Keratinocyte (primary cell): ENCODE results near the gene IFT74. TPM values are rescaled to one million over a fixed set of nuclear protein-coding genes. Genes with fewer than 3 reads are reported as not detected.

Experiments used
- DNase-seq: peaks from one replicate; pipeline ENCODE4 v3.0.0-alpha.2; 2011; ENCODE audit warnings: low read depth, missing footprints, low spot score
- FAIRE-seq: peaks from 2 replicates; lab custom pipeline; 2011; peaks lifted over from hg19 to GRCh38; lab: Jason Lieb, UNC
- H2AFZ ChIP-seq: 2 replicates; pipeline ENCODE4 v1.6.0; 2012; ENCODE audit warnings: low read length, control low read depth, inconsistent platforms; ENCODE audit not compliant: control insufficient read depth
- H3K27ac ChIP-seq: 2 replicates; pipeline ENCODE4 v1.5.1; 2011; ENCODE audit warnings: low read length; ENCODE audit not compliant: control insufficient read depth, insufficient read depth
- H3K27me3 ChIP-seq: 3 replicates; pipeline ENCODE4 v1.6.0; 2011; ENCODE audit warnings: low read length; ENCODE audit not compliant: control insufficient read depth, insufficient read depth; ENCODE audit errors: extremely low read depth
- H3K36me3 ChIP-seq, 2 experiments: 2 replicates in 1 of 2; 3 replicates in 1 of 2; pipeline ENCODE4 v1.5.1; 2011; ENCODE audit warnings: low read length in 2 of 2, mild to moderate bottlenecking in 1 of 2; ENCODE audit not compliant: control insufficient read depth in 2 of 2, insufficient read depth in 2 of 2; ENCODE audit errors: extremely low read depth in 1 of 2
- H3K4me1 ChIP-seq: 3 replicates; pipeline ENCODE4 v1.5.1; 2011; ENCODE audit warnings: low read length; ENCODE audit not compliant: control insufficient read depth, insufficient read depth; ENCODE audit errors: extremely low read depth
- H3K4me2 ChIP-seq: 3 replicates; pipeline ENCODE4 v1.6.0; 2011; ENCODE audit warnings: low read depth, low read length; ENCODE audit not compliant: control insufficient read depth, insufficient read depth; ENCODE audit errors: extremely low read depth
- H3K4me3 ChIP-seq, 3 experiments: fragments of 200-600 bp in 1 of 3; sonication (generic) in 1 of 3; 2 replicates in 2 of 3; 3 replicates in 1 of 3; pipeline ENCODE4 v1.5.1; 2011 to 2016; ENCODE audit warnings: low read length in 3 of 3, mild to moderate bottlenecking in 3 of 3, control low read depth in 2 of 3, inconsistent platforms in 1 of 3, low read depth in 1 of 3, mixed read lengths in 1 of 3, mixed run types in 1 of 3, moderate library complexity in 1 of 3; ENCODE audit not compliant: control insufficient read depth in 2 of 3, insufficient read depth in 2 of 3; ENCODE audit errors: extremely low read depth in 1 of 3
- H3K79me2 ChIP-seq: 2 replicates; pipeline ENCODE4 v1.6.0; 2012; ENCODE audit warnings: low read length; ENCODE audit not compliant: control insufficient read depth, insufficient read depth
- H3K9ac ChIP-seq: 3 replicates; pipeline ENCODE4 v1.6.0; 2011; ENCODE audit warnings: low read length; ENCODE audit not compliant: control insufficient read depth, insufficient read depth; ENCODE audit errors: extremely low read depth
- H3K9me1 ChIP-seq: 3 replicates; pipeline ENCODE4 v1.6.0; 2011; ENCODE audit warnings: low read length; ENCODE audit not compliant: control insufficient read depth, insufficient read depth; ENCODE audit errors: extremely low read depth
- H3K9me3 ChIP-seq: 2 replicates; pipeline ENCODE4 v1.5.1; 2012; ENCODE audit warnings: low read depth, low read length; ENCODE audit not compliant: control insufficient read depth
- H4K20me1 ChIP-seq: 3 replicates; pipeline ENCODE4 v1.6.0; 2011; ENCODE audit warnings: low read length; ENCODE audit not compliant: control insufficient read depth, insufficient read depth; ENCODE audit errors: extremely low read depth
- EZH2 ChIP-seq: IDR thresholded peaks from one replicate; pipeline ENCODE4 v1.6.1; 2012; ENCODE audit warnings: inconsistent platforms, mild to moderate bottlenecking, low read length, moderate library complexity
- dilution Hi-C: fragments of 300-500 bp; cut with MboI; formaldehyde crosslinking; loops from one replicate; pipeline ENCODE4 v1.7.0; 2020; ENCODE audit warnings: low sequenced_read_pairs; ENCODE audit not compliant: extremely low pct_ligation_motif_present
- polyA plus RNA-seq, 5 experiments: library from polyadenylated mRNA; depleted of rRNA in 3 of 5; stranded (reverse) in 3 of 5; stranded (forward) in 1 of 5; unstranded in 1 of 5; fragments of >200 nt; gene quantifications; 1 replicate in 1 of 5; 2 replicates in 3 of 5; 3 replicates in 1 of 5; pipeline versions ENCODE4 v1.2.1 to v1.2.3, GENCODE V29; 2011 to 2012; ENCODE audit warnings: missing spikeins in 2 of 5, low read depth in 1 of 5, low replicate concordance in 1 of 5
- TF ChIP-seq, protein P1 (sequence below), 3 experiments: IDR thresholded peaks in 1 of 3; conservative IDR thresholded peaks in 1 of 3; optimal IDR thresholded peaks in 1 of 3; 2 replicates in 2 of 3; 3 replicates in 1 of 3; pipeline versions ENCODE3 to v1.5.1; 2011; ENCODE audit warnings: low read length in 3 of 3, mild to moderate bottlenecking in 3 of 3, moderate library complexity in 2 of 3, control low read depth in 1 of 3, inconsistent platforms in 1 of 3; ENCODE audit not compliant: insufficient read depth in 2 of 3; ENCODE audit errors: extremely low read depth in 1 of 3

The IFT74 gene
- polyA plus RNA-seq, 1 donor (not counting 4 experiments of a cell fraction or from before 2014, with no cell fraction given), result 12.9 TPM

DNA sequence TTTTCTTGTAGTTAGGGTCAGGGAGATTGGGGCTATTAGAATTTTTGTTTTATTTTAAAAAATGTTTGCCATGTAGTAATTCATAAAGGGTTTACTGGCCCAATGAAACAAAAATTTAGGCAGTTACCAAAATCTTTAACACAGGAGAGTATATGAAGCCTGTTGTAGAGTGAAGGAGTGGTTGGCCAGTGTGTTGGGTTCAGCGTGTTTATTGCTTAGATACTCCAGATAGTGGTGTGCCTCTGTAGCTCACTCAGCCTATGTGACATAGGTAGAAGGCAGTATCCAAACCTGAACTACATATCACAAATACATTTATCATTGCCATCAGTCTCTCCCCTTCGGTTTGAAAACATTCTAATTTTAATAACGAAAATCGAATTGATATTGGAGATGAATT, 154.0 kb downstream of the IFT74 start:
- no peaks in the 10 kb centered on the region for H3K9me3 ChIP-seq
- no peak overlapping the region for H3K27ac ChIP-seq
- no peak for FAIRE-seq
- H4K20me1 ChIP-seq, result no peaks in the 10 kb centered on the region
- dilution Hi-C loops, result no loop called here
- H3K36me3 ChIP-seq, result no peaks in the 10 kb centered on the region
- no peaks in the 10 kb centered on the region for H3K79me2 ChIP-seq
- no peak overlapping the region for H2AFZ ChIP-seq
- H3K9ac ChIP-seq, result no peak overlapping the region
- no peak overlapping the region for H3K4me3 ChIP-seq
- TF ChIP-seq, protein P1, sequence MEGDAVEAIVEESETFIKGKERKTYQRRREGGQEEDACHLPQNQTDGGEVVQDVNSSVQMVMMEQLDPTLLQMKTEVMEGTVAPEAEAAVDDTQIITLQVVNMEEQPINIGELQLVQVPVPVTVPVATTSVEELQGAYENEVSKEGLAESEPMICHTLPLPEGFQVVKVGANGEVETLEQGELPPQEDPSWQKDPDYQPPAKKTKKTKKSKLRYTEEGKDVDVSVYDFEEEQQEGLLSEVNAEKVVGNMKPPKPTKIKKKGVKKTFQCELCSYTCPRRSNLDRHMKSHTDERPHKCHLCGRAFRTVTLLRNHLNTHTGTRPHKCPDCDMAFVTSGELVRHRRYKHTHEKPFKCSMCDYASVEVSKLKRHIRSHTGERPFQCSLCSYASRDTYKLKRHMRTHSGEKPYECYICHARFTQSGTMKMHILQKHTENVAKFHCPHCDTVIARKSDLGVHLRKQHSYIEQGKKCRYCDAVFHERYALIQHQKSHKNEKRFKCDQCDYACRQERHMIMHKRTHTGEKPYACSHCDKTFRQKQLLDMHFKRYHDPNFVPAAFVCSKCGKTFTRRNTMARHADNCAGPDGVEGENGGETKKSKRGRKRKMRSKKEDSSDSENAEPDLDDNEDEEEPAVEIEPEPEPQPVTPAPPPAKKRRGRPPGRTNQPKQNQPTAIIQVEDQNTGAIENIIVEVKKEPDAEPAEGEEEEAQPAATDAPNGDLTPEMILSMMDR (optimal IDR thresholded peaks at IDR 0.05 in 1 of 3, IDR thresholded peaks at IDR 0.05 in 1 of 3, conservative IDR thresholded peaks at IDR 0.05 in 1 of 3; ENCODE audit: extremely low read depth in 1 of 3, insufficient read depth in 2 of 3, low read length in 3 of 3), result no peak
- TF ChIP-seq EZH2, result no peak
- H3K9me1 ChIP-seq, result no peaks in the 10 kb centered on the region
- H3K27me3 ChIP-seq, result no peaks in the 10 kb centered on the region
- no peak for DNase-seq
- no peaks in the 10 kb centered on the region for H3K4me1 ChIP-seq
- no peak overlapping the region for H3K4me2 ChIP-seq

GRCh38 chr9:27112235-27112634, 156.0 kb downstream of the IFT74 start:
- H3K79me2 ChIP-seq, result no peaks in the 10 kb centered on the region
- H4K20me1 ChIP-seq, result no peaks in the 10 kb centered on the region
- no peaks in the 10 kb centered on the region for H3K27me3 ChIP-seq
- dilution Hi-C loops, result no loop called here
- no peak for DNase-seq
- no peak for FAIRE-seq
- no peaks in the 10 kb centered on the region for H3K9me3 ChIP-seq
- no peak overlapping the region for H3K4me3 ChIP-seq
- no peaks in the 10 kb centered on the region for H3K36me3 ChIP-seq
- H3K9ac ChIP-seq, result no peak overlapping the region
- TF ChIP-seq EZH2, result no peak
- TF ChIP-seq, protein P1 (optimal IDR thresholded peaks at IDR 0.05 in 1 of 3, IDR thresholded peaks at IDR 0.05 in 1 of 3, conservative IDR thresholded peaks at IDR 0.05 in 1 of 3; ENCODE audit: extremely low read depth in 1 of 3, insufficient read depth in 2 of 3, low read length in 3 of 3), result no peak
- H3K4me2 ChIP-seq, result no peak overlapping the region
- no peak overlapping the region for H3K27ac ChIP-seq
- no peaks in the 10 kb centered on the region for H3K4me1 ChIP-seq
- H3K9me1 ChIP-seq, result no peaks in the 10 kb centered on the region
- H2AFZ ChIP-seq, result no peak overlapping the region

Other genes starting within 250 kb of the IFT74 start
- 7.4 to 14.4 TPM (median 9.0 TPM) in 3 replicates for gene CAAP1, start 63.6 kb upstream of the IFT74 start, polyA plus RNA-seq
- 15.0 to 30.3 TPM (median 25.3 TPM) in 3 replicates for gene PLAA, start 9.2 kb upstream of the IFT74 start, polyA plus RNA-seq
- not detected in 3 replicates for gene LRRC19, start 49.3 kb downstream of the IFT74 start, polyA plus RNA-seq
- gene TEK, start 152.8 kb downstream of the IFT74 start, polyA plus RNA-seq, result 0.01 to 0.05 TPM (median 0.03 TPM) in 3 replicates